ENCODE measurements around the gene PPIE. TPM values are rescaled to one million over a fixed set of nuclear protein-coding genes. Genes with fewer than 3 reads are reported as not detected.

The PPIE gene
- polyA plus RNA-seq, 1 donor (not counting 4 experiments of a cell fraction or from before 2014, with no cell fraction given) = 60.6 TPM

GRCh38 chr1:39779137-39779536 lies 40.5 kb downstream of the PPIE start:
- H4K20me1 ChIP-seq (ENCODE audit: control insufficient read depth, extremely low read depth, insufficient read depth, low read length) = no peaks in the 10 kb centered on the region
- no peak for FAIRE-seq
- dilution Hi-C loops (cut with MboI; ENCODE audit: extremely low pct_ligation_motif_present, low sequenced_read_pairs) = no loop called here
- no peaks in the 10 kb centered on the region for H3K36me3 ChIP-seq (ENCODE audit: control insufficient read depth in 2 of 2, extremely low read depth in 1 of 2, insufficient read depth in 2 of 2, low read length in 2 of 2)
- no peak overlapping the region for H2AFZ ChIP-seq (ENCODE audit: control insufficient read depth, low read length)
- TF ChIP-seq EZH2 (IDR thresholded peaks at IDR 0.05; ENCODE audit: low read length) (no peak), CTCF (optimal IDR thresholded peaks at IDR 0.05 in 1 of 3, IDR thresholded peaks at IDR 0.05 in 1 of 3, conservative IDR thresholded peaks at IDR 0.05 in 1 of 3; ENCODE audit: extremely low read depth in 1 of 3, insufficient read depth in 2 of 3, low read length in 3 of 3) (no peak)
- H3K9me3 ChIP-seq (ENCODE audit: control insufficient read depth, low read depth, low read length) = no peaks in the 10 kb centered on the region
- DNase-seq (ENCODE audit: low read depth, low spot score) = no peak
- H3K9me1 ChIP-seq (ENCODE audit: control insufficient read depth, extremely low read depth, insufficient read depth, low read length) = no peaks in the 10 kb centered on the region
- H3K4me2 ChIP-seq (ENCODE audit: control insufficient read depth, extremely low read depth, insufficient read depth, low read depth, low read length) = no peak overlapping the region
- H3K27me3 ChIP-seq (ENCODE audit: control insufficient read depth, extremely low read depth, insufficient read depth, low read length) = no peaks in the 10 kb centered on the region
- no peak overlapping the region for H3K4me3 ChIP-seq (ENCODE audit: control insufficient read depth in 2 of 3, extremely low read depth in 1 of 3, insufficient read depth in 2 of 3, low read depth in 1 of 3, low read length in 3 of 3)
- H3K27ac ChIP-seq (ENCODE audit: control insufficient read depth, insufficient read depth, low read length) = no peak overlapping the region
- no peak overlapping the region for H3K9ac ChIP-seq (ENCODE audit: control insufficient read depth, extremely low read depth, insufficient read depth, low read length)
- no peaks in the 10 kb centered on the region for H3K79me2 ChIP-seq (ENCODE audit: control insufficient read depth, insufficient read depth, low read length)
- H3K4me1 ChIP-seq (ENCODE audit: control insufficient read depth, extremely low read depth, insufficient read depth, low read length) = no peaks in the 10 kb centered on the region

- H3K27ac ChIP-seq (ENCODE audit: control insufficient read depth, insufficient read depth, low read length) = no peak overlapping the region
- no peaks in the 10 kb centered on the region for H3K79me2 ChIP-seq (ENCODE audit: control insufficient read depth, insufficient read depth, low read length)
- no peak for DNase-seq (ENCODE audit: low read depth, low spot score)
- dilution Hi-C loops (cut with MboI; ENCODE audit: extremely low pct_ligation_motif_present, low sequenced_read_pairs) = no loop called here
- H3K9ac ChIP-seq (ENCODE audit: control insufficient read depth, extremely low read depth, insufficient read depth, low read length) = no peak overlapping the region
- TF ChIP-seq CTCF (optimal IDR thresholded peaks at IDR 0.05 in 1 of 3, IDR thresholded peaks at IDR 0.05 in 1 of 3, conservative IDR thresholded peaks at IDR 0.05 in 1 of 3; ENCODE audit: extremely low read depth in 1 of 3, insufficient read depth in 2 of 3, low read length in 3 of 3) (no peak), EZH2 (IDR thresholded peaks at IDR 0.05; ENCODE audit: low read length) (no peak)
- no peaks in the 10 kb centered on the region for H3K36me3 ChIP-seq (ENCODE audit: control insufficient read depth in 2 of 2, extremely low read depth in 1 of 2, insufficient read depth in 2 of 2, low read length in 2 of 2)
- FAIRE-seq = no peak
- no peaks in the 10 kb centered on the region for H3K27me3 ChIP-seq (ENCODE audit: control insufficient read depth, extremely low read depth, insufficient read depth, low read length)
- H3K4me1 ChIP-seq (ENCODE audit: control insufficient read depth, extremely low read depth, insufficient read depth, low read length) = no peaks in the 10 kb centered on the region
- H3K4me3 ChIP-seq (ENCODE audit: control insufficient read depth in 2 of 3, extremely low read depth in 1 of 3, insufficient read depth in 2 of 3, low read depth in 1 of 3, low read length in 3 of 3) = no peak overlapping the region
- no peaks in the 10 kb centered on the region for H3K9me1 ChIP-seq (ENCODE audit: control insufficient read depth, extremely low read depth, insufficient read depth, low read length)
- H4K20me1 ChIP-seq (ENCODE audit: control insufficient read depth, extremely low read depth, insufficient read depth, low read length) = no peaks in the 10 kb centered on the region
- no peak overlapping the region for H3K4me2 ChIP-seq (ENCODE audit: control insufficient read depth, extremely low read depth, insufficient read depth, low read depth, low read length)
- H2AFZ ChIP-seq (ENCODE audit: control insufficient read depth, low read length) = no peak overlapping the region
- no peaks in the 10 kb centered on the region for H3K9me3 ChIP-seq (ENCODE audit: control insufficient read depth, low read depth, low read length)
These were observed 41.1 kb downstream of the PPIE start for GRCh38 chr1:39779821-39780220.
